Measurements from ENCODE around the gene THSD4.

THSD4 gene

DNA sequence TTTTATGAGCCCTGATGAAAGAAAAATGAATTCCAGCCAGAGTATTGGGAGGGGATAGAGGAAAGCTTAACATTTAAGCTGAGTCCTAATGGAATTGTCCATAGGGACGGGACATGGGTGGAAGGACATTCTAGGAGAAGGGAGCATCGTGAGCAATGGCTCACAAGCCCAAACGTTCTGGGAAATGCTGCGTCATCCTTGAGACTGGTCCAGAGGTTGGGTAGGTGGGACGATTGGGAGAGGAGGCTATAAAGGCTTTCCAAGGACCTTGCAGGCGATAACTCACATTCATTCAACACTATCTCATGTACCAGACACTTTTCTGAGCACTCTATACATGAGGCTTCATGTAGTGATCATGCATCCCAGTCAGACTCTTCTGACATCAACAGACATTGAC is 237.5 kb downstream of the THSD4 start:
- Histone ChIP-seq H3K9me2 (replicated peaks; ENCODE audit: control insufficient read depth, low read length) (no peaks in the 10 kb centered on the region), H3K9me3 (ENCODE audit: control insufficient read depth, insufficient read depth, low read length) (no peaks in the 10 kb centered on the region), H3K79me2 (ENCODE audit: control insufficient read depth, low read length) (no peaks in the 10 kb centered on the region), H3K4me3 (ENCODE audit: low read length) (no peak overlapping the region), H3K4me2 (ENCODE audit: low read length) (no peak overlapping the region), H3K4me1 (ENCODE audit: control insufficient read depth, low read length) (no peaks in the 10 kb centered on the region), H3K27ac (ENCODE audit: low read depth, low read length) (no peak overlapping the region), H3F3A (ENCODE audit: control insufficient read depth, insufficient read depth) (no peaks in the 10 kb centered on the region), H4K20me1 (ENCODE audit: control insufficient read depth, insufficient read depth, low read depth, low read length) (no peaks in the 10 kb centered on the region), H3K27me3 (ENCODE audit: control insufficient read depth, low read length) (no peaks in the 10 kb centered on the region; the same call in 1 of the 2 replicates), H3K36me3 (ENCODE audit: control insufficient read depth, low read length) (no peaks in the 10 kb centered on the region)
- TF ChIP-seq EZH2phosphoT487 (IDR thresholded peaks at IDR 0.05; ENCODE audit: borderline replicate concordance, low read length) (no peak), CTCF (IDR thresholded peaks at IDR 0.05; ENCODE audit: low read depth, low read length, poor library complexity, severe bottlenecking) (no peak)

- Histone ChIP-seq H3K27me3 (ENCODE audit: control insufficient read depth, low read length) (no peaks in the 10 kb centered on the region; the same call in 1 of the 2 replicates), H3K4me1 (ENCODE audit: control insufficient read depth, low read length) (no peaks in the 10 kb centered on the region), H3F3A (ENCODE audit: control insufficient read depth, insufficient read depth) (no peaks in the 10 kb centered on the region), H3K27ac (ENCODE audit: low read depth, low read length) (no peak overlapping the region), H3K4me3 (ENCODE audit: low read length) (no peak overlapping the region), H3K36me3 (ENCODE audit: control insufficient read depth, low read length) (no peaks in the 10 kb centered on the region), H3K9me3 (ENCODE audit: control insufficient read depth, insufficient read depth, low read length) (no peaks in the 10 kb centered on the region), H4K20me1 (ENCODE audit: control insufficient read depth, insufficient read depth, low read depth, low read length) (no peaks in the 10 kb centered on the region), H3K79me2 (ENCODE audit: control insufficient read depth, low read length) (no peaks in the 10 kb centered on the region), H3K9me2 (replicated peaks; ENCODE audit: control insufficient read depth, low read length) (no peaks in the 10 kb centered on the region), H3K4me2 (ENCODE audit: low read length) (no peak overlapping the region)
- TF ChIP-seq EZH2phosphoT487 (IDR thresholded peaks at IDR 0.05; ENCODE audit: borderline replicate concordance, low read length) (no peak), CTCF (IDR thresholded peaks at IDR 0.05; ENCODE audit: low read depth, low read length, poor library complexity, severe bottlenecking) (no peak)
These were observed 237.9 kb downstream of the THSD4 start for GRCh38 chr15:71353171-71353570.

DNA sequence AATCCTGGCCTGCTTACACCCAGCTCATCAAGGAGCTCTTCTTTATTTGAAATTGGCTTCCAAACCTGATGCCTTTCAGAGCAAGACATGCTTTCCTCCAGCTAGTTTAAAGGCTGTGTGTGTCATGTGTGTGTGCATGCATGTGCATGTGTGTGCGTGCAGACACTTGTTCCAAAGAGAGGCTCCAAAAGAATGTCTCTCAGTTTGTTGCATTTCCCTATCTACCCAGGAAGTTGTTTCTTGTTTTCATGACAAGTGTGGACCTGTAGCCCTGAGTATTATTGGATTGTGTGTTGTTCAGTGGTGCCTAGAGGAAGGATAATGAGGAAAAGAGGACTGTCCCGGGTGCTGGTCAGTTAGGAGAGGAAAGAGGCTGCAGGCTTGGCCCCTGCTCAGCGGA is 240.0 kb downstream of the THSD4 start:
- H4K20me1 ChIP-seq (ENCODE audit: control insufficient read depth, insufficient read depth, low read depth, low read length), result no peaks in the 10 kb centered on the region
- H3F3A ChIP-seq (ENCODE audit: control insufficient read depth, insufficient read depth), result no peaks in the 10 kb centered on the region
- H3K27me3 ChIP-seq (ENCODE audit: control insufficient read depth, low read length), result no peaks in the 10 kb centered on the region; the same call in 1 of the 2 replicates
- no peaks in the 10 kb centered on the region for H3K36me3 ChIP-seq (ENCODE audit: control insufficient read depth, low read length)
- H3K4me3 ChIP-seq (ENCODE audit: low read length), result no peak overlapping the region
- no peaks in the 10 kb centered on the region for H3K9me2 ChIP-seq (replicated peaks; ENCODE audit: control insufficient read depth, low read length)
- no peak overlapping the region for H3K27ac ChIP-seq (ENCODE audit: low read depth, low read length)
- H3K4me2 ChIP-seq (ENCODE audit: low read length), result no peak overlapping the region
- no peaks in the 10 kb centered on the region for H3K9me3 ChIP-seq (ENCODE audit: control insufficient read depth, insufficient read depth, low read length)
- H3K79me2 ChIP-seq (ENCODE audit: control insufficient read depth, low read length), result no peaks in the 10 kb centered on the region
- TF ChIP-seq CTCF (IDR thresholded peaks at IDR 0.05; ENCODE audit: low read depth, low read length, poor library complexity, severe bottlenecking) (no peak), EZH2phosphoT487 (IDR thresholded peaks at IDR 0.05; ENCODE audit: borderline replicate concordance, low read length) (no peak)
- no peaks in the 10 kb centered on the region for H3K4me1 ChIP-seq (ENCODE audit: control insufficient read depth, low read length)
